Astrocyte (in vitro differentiated cells and primary cell): ENCODE results near the gene MRPS18A. TPM values are rescaled to one million over a fixed set of nuclear protein-coding genes. Genes with fewer than 3 reads are reported as not detected.
"Not testable (repeated sequence)": the region's sequence is repeated elsewhere in the genome, so short reads cannot be mapped to it uniquely, and the experiment has no call there.

Experiments
- DNase-seq: peaks from one replicate; pipeline ENCODE4 v3.0.0-alpha.2; 2010; ENCODE audit warnings: low read depth
- FAIRE-seq: peaks from 2 replicates; lab custom pipeline; 2011; peaks lifted over from hg19 to GRCh38; lab: Jason Lieb, UNC
- H2AFZ ChIP-seq: 2 replicates; pipeline ENCODE4 v1.6.0; 2012; ENCODE audit warnings: low read depth, low read length, inconsistent platforms
- H3K27ac ChIP-seq: 2 replicates; pipeline ENCODE4 v1.5.1; 2011; ENCODE audit warnings: low read depth, low read length, inconsistent platforms
- H3K27me3 ChIP-seq: 2 replicates; pipeline ENCODE4 v1.6.0; 2011; ENCODE audit warnings: low read length, inconsistent platforms; ENCODE audit not compliant: insufficient read depth
- H3K36me3 ChIP-seq: 2 replicates; pipeline ENCODE4 v1.5.1; 2011; ENCODE audit warnings: low read length, inconsistent platforms; ENCODE audit not compliant: insufficient read depth
- H3K4me1 ChIP-seq: 2 replicates; pipeline ENCODE4 v1.5.1; 2011; ENCODE audit warnings: low read length, inconsistent platforms; ENCODE audit not compliant: insufficient read depth
- H3K4me2 ChIP-seq: 2 replicates; pipeline ENCODE4 v1.6.0; 2012; ENCODE audit warnings: low read length, inconsistent platforms
- H3K4me3 ChIP-seq: 2 replicates; pipeline ENCODE4 v1.5.1; 2011; ENCODE audit warnings: low read depth, mild to moderate bottlenecking, low read length, inconsistent platforms; ENCODE audit not compliant: insufficient read depth
- H3K79me2 ChIP-seq: 2 replicates; pipeline ENCODE4 v1.6.0; 2012; ENCODE audit warnings: mild to moderate bottlenecking, low read length, inconsistent platforms; ENCODE audit not compliant: insufficient read depth
- H3K9ac ChIP-seq: 2 replicates; pipeline ENCODE4 v1.6.0; 2012; ENCODE audit warnings: mild to moderate bottlenecking, low read length, inconsistent platforms
- H3K9me3 ChIP-seq: 2 replicates; pipeline ENCODE4 v1.5.1; 2012; ENCODE audit warnings: low read depth, mild to moderate bottlenecking, low read length, inconsistent platforms; ENCODE audit not compliant: insufficient read depth
- H4K20me1 ChIP-seq: 2 replicates; pipeline ENCODE4 v1.6.0; 2012; ENCODE audit warnings: low read length, inconsistent platforms; ENCODE audit not compliant: insufficient read depth
- H3K27ac Mint-ChIP-seq: one replicate; pipeline ENCODE4 v1.8.0; 2021; ENCODE audit warnings: mild to moderate bottlenecking, mixed read lengths; ENCODE audit not compliant: unreplicated experiment
- H3K27me3 Mint-ChIP-seq: one replicate; pipeline ENCODE4 v1.8.0; 2021; ENCODE audit warnings: low read depth, mixed read lengths; ENCODE audit not compliant: unreplicated experiment
- H3K36me3 Mint-ChIP-seq: one replicate; pipeline ENCODE4 v1.8.0; 2021; ENCODE audit warnings: low read depth, mixed read lengths; ENCODE audit not compliant: unreplicated experiment
- H3K4me1 Mint-ChIP-seq: one replicate; pipeline ENCODE4 v1.8.0; 2021; ENCODE audit warnings: low read depth, mixed read lengths; ENCODE audit not compliant: unreplicated experiment
- H3K4me3 Mint-ChIP-seq: one replicate; pipeline ENCODE4 v1.8.0; 2021; ENCODE audit warnings: mild to moderate bottlenecking, moderate library complexity, mixed read lengths; ENCODE audit not compliant: unreplicated experiment
- H3K9me3 Mint-ChIP-seq: one replicate; pipeline ENCODE4 v1.8.0; 2021; ENCODE audit warnings: mild to moderate bottlenecking, mixed read lengths; ENCODE audit not compliant: unreplicated experiment
- EZH2 ChIP-seq: IDR thresholded peaks from 2 replicates; pipeline ENCODE4 v1.6.1; 2012; ENCODE audit warnings: mild to moderate bottlenecking, low read length, inconsistent platforms; ENCODE audit not compliant: insufficient read depth
- total RNA-seq: library from RNA; stranded (reverse); gene quantifications from 2 replicates; pipeline ENCODE4 v1.2.1, GENCODE V29; 2021
- TF ChIP-seq, protein P1 (sequence below): IDR thresholded peaks from 2 replicates; pipeline ENCODE4 v1.5.1; 2011; ENCODE audit warnings: low read depth, mild to moderate bottlenecking, inconsistent platforms, low read length, moderate library complexity; ENCODE audit not compliant: insufficient read depth

MRPS18A gene
- total RNA-seq, 1 donor from 2014 or later: 33.5 TPM

DNA sequence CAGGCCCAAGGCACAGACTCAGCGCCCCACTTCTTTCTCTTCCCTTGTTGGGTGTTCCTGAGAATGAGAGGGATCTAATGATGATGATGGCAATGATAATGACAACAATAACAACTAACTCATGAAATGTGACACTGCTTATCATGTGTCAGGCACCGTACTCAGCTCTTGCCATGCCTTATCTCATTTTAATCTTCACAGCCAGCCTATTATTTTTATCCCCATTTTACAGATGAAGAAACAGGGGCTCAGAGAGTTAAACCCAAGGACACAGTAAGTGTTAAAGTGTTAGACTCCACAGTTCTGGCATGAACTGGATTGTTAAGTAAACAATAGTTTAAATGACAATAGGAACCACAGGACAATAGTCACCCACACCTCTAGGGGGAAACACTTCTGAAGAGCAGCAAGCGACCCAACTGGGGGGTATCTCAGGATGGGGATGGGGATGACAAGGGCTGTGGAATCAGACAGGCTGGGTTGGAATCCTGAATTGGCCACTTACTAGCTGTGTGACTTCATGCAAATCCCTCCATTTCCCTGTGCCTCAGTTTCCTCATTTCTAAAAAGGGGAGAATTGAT, 30.3 kb downstream of the MRPS18A start:
- H3K36me3 ChIP-seq: no peaks in the 10 kb centered on the region
- no peaks in the 10 kb centered on the region for H4K20me1 ChIP-seq
- no peak for DNase-seq
- H3K9me3 ChIP-seq: peaks cover 4% of the 10 kb centered on the region
- H3K4me2 ChIP-seq: no peak overlapping the region
- TF ChIP-seq EZH2: no peak
- TF ChIP-seq, protein P1, sequence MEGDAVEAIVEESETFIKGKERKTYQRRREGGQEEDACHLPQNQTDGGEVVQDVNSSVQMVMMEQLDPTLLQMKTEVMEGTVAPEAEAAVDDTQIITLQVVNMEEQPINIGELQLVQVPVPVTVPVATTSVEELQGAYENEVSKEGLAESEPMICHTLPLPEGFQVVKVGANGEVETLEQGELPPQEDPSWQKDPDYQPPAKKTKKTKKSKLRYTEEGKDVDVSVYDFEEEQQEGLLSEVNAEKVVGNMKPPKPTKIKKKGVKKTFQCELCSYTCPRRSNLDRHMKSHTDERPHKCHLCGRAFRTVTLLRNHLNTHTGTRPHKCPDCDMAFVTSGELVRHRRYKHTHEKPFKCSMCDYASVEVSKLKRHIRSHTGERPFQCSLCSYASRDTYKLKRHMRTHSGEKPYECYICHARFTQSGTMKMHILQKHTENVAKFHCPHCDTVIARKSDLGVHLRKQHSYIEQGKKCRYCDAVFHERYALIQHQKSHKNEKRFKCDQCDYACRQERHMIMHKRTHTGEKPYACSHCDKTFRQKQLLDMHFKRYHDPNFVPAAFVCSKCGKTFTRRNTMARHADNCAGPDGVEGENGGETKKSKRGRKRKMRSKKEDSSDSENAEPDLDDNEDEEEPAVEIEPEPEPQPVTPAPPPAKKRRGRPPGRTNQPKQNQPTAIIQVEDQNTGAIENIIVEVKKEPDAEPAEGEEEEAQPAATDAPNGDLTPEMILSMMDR: no peak
- no peak overlapping the region for H3K4me3 Mint-ChIP-seq
- H3K79me2 ChIP-seq: no peaks in the 10 kb centered on the region
- H3K9ac ChIP-seq: no peak overlapping the region
- no peaks in the 10 kb centered on the region for H3K4me1 ChIP-seq
- no peak overlapping the region for H3K27ac Mint-ChIP-seq
- peaks cover 10% of the 10 kb centered on the region for H3K9me3 Mint-ChIP-seq
- H3K27me3 ChIP-seq: no peaks in the 10 kb centered on the region
- no peak overlapping the region for H2AFZ ChIP-seq
- H3K4me3 ChIP-seq: no peak overlapping the region
- no peaks in the 10 kb centered on the region for H3K27me3 Mint-ChIP-seq
- peaks cover 12% of the 10 kb centered on the region for H3K36me3 Mint-ChIP-seq
- FAIRE-seq: no peak
- no peaks in the 10 kb centered on the region for H3K4me1 Mint-ChIP-seq
- H3K27ac ChIP-seq: no peak overlapping the region

DNA sequence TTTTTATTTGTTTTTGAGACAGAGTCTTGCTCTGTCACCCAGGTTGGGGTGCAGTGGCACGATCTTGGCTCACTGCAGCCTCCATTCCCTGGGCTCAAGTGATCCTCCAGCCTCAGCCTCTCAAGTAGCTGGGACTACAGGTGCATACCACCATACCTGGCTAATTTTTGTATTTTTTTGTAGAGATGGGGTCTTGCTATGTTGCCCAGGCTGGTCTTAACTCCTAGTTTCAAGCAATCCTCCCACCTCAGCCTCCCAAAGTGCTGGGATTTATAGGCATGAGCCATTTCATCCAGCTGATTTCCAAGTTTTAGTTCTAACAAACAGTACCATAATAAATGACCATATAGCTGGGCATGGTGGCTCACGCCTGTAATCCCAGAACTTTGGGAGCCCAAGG, 34.8 kb downstream of the MRPS18A start:
- H3K36me3 Mint-ChIP-seq: peaks cover 10% of the 10 kb centered on the region
- H3K4me1 Mint-ChIP-seq, H3K4me1 ChIP-seq, H3K27me3 Mint-ChIP-seq, H3K27ac Mint-ChIP-seq, H2AFZ ChIP-seq, H3K4me3 Mint-ChIP-seq, FAIRE-seq, H3K36me3 ChIP-seq, H3K9me3 Mint-ChIP-seq, DNase-seq, H4K20me1 ChIP-seq, H3K4me2 ChIP-seq, H3K79me2 ChIP-seq, H3K27me3 ChIP-seq, H3K4me3 ChIP-seq, H3K9ac ChIP-seq, H3K27ac ChIP-seq, H3K9me3 ChIP-seq: not testable (repeated sequence)

DNA sequence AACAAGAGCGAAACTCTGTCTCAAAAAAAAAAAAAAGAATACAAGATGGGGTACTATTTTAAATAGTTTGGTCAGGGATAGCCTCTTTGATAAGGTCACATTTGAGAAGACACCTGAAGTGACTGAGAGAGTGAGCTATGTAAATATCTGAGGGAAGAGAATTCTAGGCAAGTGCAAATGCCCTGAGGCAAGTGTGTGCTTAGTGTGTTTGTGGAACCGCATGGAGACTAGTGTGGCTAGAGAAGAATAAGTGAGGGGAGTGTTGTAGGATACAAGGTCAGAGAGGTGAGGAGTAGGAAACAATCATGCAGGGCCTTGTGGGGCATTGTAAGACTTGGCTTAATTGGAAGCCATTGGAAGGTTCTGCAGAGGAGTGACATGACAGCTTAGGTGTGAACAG, 39.3 kb downstream of the MRPS18A start:
- H3K27me3 Mint-ChIP-seq: no peaks in the 10 kb centered on the region
- no peak overlapping the region for H3K4me3 ChIP-seq
- FAIRE-seq: no peak
- no peaks in the 10 kb centered on the region for H3K9me3 ChIP-seq
- H3K27ac Mint-ChIP-seq: no peak overlapping the region
- no peaks in the 10 kb centered on the region for H3K9me3 Mint-ChIP-seq
- no peak overlapping the region for H3K9ac ChIP-seq
- DNase-seq: no peak
- H3K36me3 Mint-ChIP-seq: peaks cover 3% of the 10 kb centered on the region
- no peak overlapping the region for H2AFZ ChIP-seq
- no peaks in the 10 kb centered on the region for H3K36me3 ChIP-seq
- H3K4me1 ChIP-seq: peaks cover 3% of the 10 kb centered on the region
- no peak overlapping the region for H3K27ac ChIP-seq
- H3K4me3 Mint-ChIP-seq: no peak overlapping the region
- H3K4me1 Mint-ChIP-seq: no peaks in the 10 kb centered on the region
- no peak for TF ChIP-seq EZH2
- TF ChIP-seq, protein P1: no peak
- H4K20me1 ChIP-seq: no peaks in the 10 kb centered on the region
- H3K79me2 ChIP-seq: no peaks in the 10 kb centered on the region
- H3K4me2 ChIP-seq: no peak overlapping the region
- H3K27me3 ChIP-seq: no peaks in the 10 kb centered on the region
